Measurements from ENCODE around the gene OXGR1.

DNA sequence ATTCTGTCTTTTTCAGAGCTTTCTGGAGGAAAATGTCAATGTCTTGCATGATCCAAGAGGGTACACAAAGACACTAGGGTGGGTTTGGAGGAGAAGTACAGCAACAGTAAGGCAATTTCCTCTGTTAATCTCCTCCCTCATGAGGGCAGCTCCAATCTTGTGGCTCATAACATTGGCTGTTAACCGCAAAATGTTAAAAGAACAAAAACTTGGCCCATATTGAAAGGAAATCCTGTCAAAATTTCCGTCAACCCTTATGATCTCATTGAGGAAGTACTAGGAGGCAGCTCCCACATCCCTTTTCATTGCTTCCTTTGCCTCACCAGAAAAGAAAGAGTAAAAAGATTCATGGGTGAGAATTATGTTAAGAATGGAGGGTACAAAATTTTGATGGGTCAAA, 11.6 kb downstream of the OXGR1 start:
- TF ChIP-seq, protein P1, sequence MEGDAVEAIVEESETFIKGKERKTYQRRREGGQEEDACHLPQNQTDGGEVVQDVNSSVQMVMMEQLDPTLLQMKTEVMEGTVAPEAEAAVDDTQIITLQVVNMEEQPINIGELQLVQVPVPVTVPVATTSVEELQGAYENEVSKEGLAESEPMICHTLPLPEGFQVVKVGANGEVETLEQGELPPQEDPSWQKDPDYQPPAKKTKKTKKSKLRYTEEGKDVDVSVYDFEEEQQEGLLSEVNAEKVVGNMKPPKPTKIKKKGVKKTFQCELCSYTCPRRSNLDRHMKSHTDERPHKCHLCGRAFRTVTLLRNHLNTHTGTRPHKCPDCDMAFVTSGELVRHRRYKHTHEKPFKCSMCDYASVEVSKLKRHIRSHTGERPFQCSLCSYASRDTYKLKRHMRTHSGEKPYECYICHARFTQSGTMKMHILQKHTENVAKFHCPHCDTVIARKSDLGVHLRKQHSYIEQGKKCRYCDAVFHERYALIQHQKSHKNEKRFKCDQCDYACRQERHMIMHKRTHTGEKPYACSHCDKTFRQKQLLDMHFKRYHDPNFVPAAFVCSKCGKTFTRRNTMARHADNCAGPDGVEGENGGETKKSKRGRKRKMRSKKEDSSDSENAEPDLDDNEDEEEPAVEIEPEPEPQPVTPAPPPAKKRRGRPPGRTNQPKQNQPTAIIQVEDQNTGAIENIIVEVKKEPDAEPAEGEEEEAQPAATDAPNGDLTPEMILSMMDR (IDR thresholded peaks at IDR 0.05; ENCODE audit: low read depth, low read length) = no peak
- TF ChIP-seq EZH2phosphoT487 (IDR thresholded peaks at IDR 0.05; ENCODE audit: low read depth) = no peak

Measured in OCI-LY3 (cell line).